GM18508 (cell line): Measurements from ENCODE around the gene CEP104.

Experiments
- ATAC-seq: cut with Tn5 transposase; IDR thresholded peaks from one replicate; pipeline ENCODE4 v1.9.1; 2021; ENCODE audit warnings: moderate number of reproducible peaks; ENCODE audit not compliant: insufficient read depth, unreplicated experiment

The CEP104 gene

GRCh38 chr1:3872546-3872945 is 15.5 kb upstream of the CEP104 start:
- ATAC-seq: no peak

GRCh38 chr1:3871451-3871805 is 14.4 kb upstream of the CEP104 start:
- ATAC-seq: no peak

GRCh38 chr1:3869751-3870301 is 12.8 kb upstream of the CEP104 start:
- ATAC-seq: no peak

- ATAC-seq: no peak
Observed at GRCh38 chr1:3868464-3869006, 11.5 kb upstream of the CEP104 start.

GRCh38 chr1:3865606-3866160 is 8.7 kb upstream of the CEP104 start:
- ATAC-seq: no peak

- no peak for ATAC-seq
Observed at GRCh38 chr1:3864884-3865283, 7.9 kb upstream of the CEP104 start.

- no peak for ATAC-seq
Observed at GRCh38 chr1:3863231-3863935, 6.4 kb upstream of the CEP104 start.

- no peak for ATAC-seq
Observed at GRCh38 chr1:3858231-3858981, 1.4 kb upstream of the CEP104 start.

GRCh38 chr1:3857791-3858129 is 749 bp upstream of the CEP104 start:
- no peak for ATAC-seq

GRCh38 chr1:3852711-3853485 is 4.1 kb downstream of the CEP104 start:
- ATAC-seq: no peak

GRCh38 chr1:3852091-3852490 is 4.9 kb downstream of the CEP104 start:
- no peak for ATAC-seq

- ATAC-seq: no peak
Observed at GRCh38 chr1:3851292-3851691, 5.7 kb downstream of the CEP104 start.

- no peak for ATAC-seq
Observed at GRCh38 chr1:3850857-3851256, 6.2 kb downstream of the CEP104 start.

GRCh38 chr1:3847081-3847480 is 9.9 kb downstream of the CEP104 start:
- ATAC-seq: no peak

GRCh38 chr1:3846541-3846940 is 10.5 kb downstream of the CEP104 start:
- no peak for ATAC-seq

- no peak for ATAC-seq
Observed at GRCh38 chr1:3842912-3843311, 14.1 kb downstream of the CEP104 start.

GRCh38 chr1:3841491-3841890 is 15.5 kb downstream of the CEP104 start:
- ATAC-seq: no peak

GRCh38 chr1:3838788-3839187 is 18.2 kb downstream of the CEP104 start:
- no peak for ATAC-seq

GRCh38 chr1:3837685-3838084 is 19.3 kb downstream of the CEP104 start:
- no peak for ATAC-seq

GRCh38 chr1:3837200-3837599 is 19.8 kb downstream of the CEP104 start:
- no peak for ATAC-seq

GRCh38 chr1:3836421-3836820 is 20.6 kb downstream of the CEP104 start:
- no peak for ATAC-seq
